NCI-H82 treated with DMSO at 0.1 percent for 48 hours (cell line): ENCODE data around the gene YIPF4.
A peak's percentile ranks its signal among the peaks of the same experiment; 100 is the strongest.
"Not testable (repeated sequence)": the region's sequence is repeated elsewhere in the genome, so short reads cannot be mapped to it uniquely, and the experiment has no call there.

ENCODE experiments used
- DNase-seq: peaks from one replicate; lab custom pipeline; 2025; ENCODE audit not compliant: unreplicated experiment; lab: John Stamatoyannopoulos, UW

Gene YIPF4

GRCh38 chr2:32277674-32278477, at the start of gene YIPF4:
TSS of gene YIPF4 (plus strand) at chr2:32277904. CDS start at chr2:32278156, 252 bp downstream.
- peak; percentile 88 for DNase-seq

- no peak for DNase-seq
Observed at GRCh38 chr2:32228181-32228580, 49.5 kb upstream of the YIPF4 start.

- DNase-seq, result no peak
Observed at GRCh38 chr2:32229635-32230034, 48.1 kb upstream of the YIPF4 start.

DNA sequence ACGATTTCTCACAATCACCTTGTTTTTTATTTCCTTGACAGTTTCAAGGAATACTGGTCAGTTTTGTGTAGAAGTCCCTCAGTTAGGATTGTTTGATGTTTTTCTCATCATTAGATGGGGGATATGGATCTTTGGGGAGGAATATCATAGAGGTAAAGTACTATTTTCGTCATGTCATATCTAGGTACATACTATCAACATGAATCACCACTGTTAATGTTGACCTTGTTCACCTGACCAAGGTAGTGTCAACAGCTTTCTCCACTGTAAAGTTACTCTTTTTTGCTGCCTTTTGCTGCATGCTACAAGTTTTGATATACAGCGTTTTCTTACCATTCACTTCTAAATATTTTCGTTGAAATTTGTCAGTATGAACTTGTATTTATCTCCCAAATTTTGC, 45.7 kb upstream of the YIPF4 start:
- DNase-seq, result no peak

DNA sequence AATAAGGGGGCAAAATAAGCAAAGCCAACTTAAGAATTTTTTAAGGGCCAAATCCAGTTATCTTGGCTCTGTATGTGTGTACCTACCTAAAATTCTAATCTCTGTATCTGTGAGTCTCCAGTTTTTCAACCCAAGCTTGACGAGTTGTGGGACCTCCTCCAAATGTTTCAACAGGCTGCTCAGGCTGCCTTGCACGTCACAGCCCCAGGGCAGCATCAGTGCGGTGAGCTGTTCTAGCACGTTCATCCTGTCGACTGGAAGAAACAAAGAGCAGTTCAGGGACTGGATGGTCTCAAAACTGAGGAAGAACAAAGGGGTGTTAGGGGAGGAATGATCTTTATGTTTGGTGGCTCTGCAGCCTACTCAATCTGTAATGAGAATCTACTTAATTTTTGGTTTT, 42.4 kb upstream of the YIPF4 start:
- no peak for DNase-seq

- no peak for DNase-seq
Observed at GRCh38 chr2:32237488-32237887, 40.2 kb upstream of the YIPF4 start.

DNA sequence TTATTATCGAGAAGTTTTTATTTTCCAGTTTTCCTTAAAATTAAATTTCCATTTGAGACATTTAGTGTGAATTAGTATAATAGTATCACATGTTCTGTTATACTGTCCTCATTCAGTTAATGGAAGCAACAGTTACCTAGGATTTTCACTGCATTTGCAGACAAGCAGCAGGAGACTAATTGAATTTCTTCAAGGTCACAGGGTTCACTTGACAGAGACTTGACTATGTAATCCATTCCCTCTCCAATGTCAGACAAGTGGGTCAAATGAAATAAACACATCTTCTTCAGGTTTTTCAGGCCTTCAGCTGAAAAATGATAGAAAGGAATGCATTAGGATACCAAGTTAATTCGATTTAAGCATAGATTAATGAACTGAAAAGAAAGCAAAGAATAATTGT, 39.7 kb upstream of the YIPF4 start:
- DNase-seq, result no peak

DNA sequence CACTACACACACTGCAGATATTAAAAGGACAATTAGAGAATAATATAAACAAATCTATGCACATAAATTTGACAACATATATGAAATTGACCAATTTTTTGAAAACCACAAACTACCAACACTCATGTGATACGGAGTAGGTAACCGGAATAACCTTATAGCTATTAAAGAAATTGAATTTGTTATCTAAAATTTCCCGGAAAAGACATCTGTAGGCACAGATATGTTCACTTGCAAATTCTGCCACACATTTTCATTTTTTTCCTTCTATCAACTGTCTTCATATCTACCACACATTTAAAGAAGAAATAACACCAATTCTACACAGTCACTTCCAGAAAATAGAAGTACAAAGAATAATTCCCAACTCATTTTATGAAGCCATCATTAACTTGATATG, 35.4 kb upstream of the YIPF4 start:
- no peak for DNase-seq

DNA sequence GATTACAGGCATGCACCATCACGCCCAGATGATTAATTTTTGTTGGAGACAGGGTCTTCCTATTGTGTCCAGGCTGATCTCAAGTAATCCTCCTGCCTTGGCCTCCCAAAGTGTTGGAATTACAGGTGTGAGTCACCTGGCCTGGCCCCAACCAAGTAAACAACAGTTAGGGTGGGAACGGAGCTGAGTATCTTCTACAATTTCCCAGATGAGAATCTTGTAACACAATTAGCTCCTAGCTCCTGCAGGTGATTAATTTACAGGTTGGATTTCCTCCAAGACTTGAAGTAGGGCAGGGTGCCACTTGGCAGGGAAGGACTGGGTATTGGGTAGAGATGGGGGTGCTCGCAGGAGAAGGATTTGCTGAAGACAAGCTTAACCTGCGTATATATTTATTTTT, 30.8 kb upstream of the YIPF4 start:
- no peak for DNase-seq

GRCh38 chr2:32248299-32248698, 29.4 kb upstream of the YIPF4 start:
- no peak for DNase-seq

DNA sequence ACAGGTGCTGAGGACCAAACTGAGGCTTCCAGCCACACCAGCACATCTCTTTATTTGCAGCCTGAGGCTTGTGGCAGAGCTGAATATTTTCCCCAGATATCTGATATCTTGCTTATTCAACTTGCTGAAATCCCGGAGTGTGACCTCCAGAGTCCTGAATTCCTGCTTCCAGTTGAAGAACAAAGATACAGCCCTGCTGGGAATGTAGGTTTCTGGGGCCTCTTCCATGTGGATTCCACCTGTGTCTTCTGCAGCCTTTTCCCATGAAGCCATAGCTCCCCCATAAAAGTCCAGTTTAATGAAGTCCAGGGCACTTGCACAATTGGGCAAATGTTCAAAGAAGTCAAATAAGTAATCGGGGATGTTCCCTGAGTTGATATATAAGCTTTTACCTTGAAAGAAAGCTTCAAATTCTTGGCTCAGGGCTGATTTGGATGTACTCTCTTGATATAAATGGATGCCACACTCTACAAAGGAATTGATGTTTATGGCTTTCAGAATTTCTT, 27.9 kb upstream of the YIPF4 start:
- DNase-seq, result no peak

DNA sequence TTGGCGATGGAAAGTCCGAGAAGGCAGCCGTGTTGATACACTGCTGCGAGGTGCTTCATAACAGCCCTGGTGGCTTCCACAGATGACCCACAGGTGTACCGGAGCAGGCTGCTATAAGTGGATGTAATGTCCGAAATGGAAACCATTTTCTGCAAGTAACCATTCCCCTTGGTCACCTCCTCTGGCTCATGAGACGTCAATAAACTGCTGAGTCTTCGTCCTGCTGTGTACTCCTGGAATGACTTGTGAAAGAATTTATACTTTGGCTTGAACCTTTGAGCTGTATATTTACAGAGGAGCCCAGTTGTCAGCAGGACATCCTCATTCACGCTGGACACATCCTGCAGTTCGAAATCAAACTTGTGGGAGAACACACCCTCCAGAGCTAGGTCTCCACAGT, 27.4 kb upstream of the YIPF4 start:
- no peak for DNase-seq

DNA sequence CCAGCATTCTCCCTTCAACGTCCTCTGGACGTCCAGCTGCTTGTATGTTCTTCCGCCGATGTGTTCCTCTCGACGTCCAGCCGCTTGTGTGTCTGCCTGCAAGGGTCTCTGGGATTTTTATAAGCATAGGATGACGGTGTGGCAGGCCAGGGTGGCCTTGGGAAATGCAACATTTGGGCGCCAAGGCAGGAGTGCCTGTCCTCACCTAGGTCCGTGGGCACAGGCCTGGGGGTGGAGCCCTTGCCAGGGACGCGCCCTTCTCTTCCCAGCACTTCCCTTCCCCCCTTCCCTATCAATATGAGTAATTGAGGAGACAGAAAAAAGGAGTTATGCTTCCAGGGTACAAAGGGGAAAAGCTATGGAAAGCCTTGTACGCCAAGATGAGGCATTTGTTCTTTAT, 19.5 kb upstream of the YIPF4 start:
- DNase-seq, result no peak

- no peak for DNase-seq
Observed at GRCh38 chr2:32260376-32260775, 17.3 kb upstream of the YIPF4 start.

DNA sequence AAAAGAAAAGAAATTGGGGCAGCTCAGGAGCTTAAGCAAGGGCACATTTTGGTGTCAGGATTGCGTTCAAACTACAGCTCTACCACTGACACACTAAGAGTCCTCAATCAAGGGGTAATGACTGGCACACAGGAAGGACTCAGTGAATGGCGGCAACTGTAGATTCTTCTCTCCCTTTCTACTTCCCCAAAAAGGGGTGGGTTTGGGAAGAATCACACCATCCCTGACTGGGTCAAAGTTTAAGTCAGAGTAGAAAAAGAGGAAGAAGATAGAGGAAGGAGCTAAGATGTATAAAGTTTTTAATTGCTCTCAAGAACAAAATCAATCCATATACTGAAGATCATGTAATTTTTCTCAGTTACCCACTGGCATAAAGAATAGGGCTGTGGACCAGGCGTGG, 15.6 kb upstream of the YIPF4 start:
- DNase-seq, result no peak

DNA sequence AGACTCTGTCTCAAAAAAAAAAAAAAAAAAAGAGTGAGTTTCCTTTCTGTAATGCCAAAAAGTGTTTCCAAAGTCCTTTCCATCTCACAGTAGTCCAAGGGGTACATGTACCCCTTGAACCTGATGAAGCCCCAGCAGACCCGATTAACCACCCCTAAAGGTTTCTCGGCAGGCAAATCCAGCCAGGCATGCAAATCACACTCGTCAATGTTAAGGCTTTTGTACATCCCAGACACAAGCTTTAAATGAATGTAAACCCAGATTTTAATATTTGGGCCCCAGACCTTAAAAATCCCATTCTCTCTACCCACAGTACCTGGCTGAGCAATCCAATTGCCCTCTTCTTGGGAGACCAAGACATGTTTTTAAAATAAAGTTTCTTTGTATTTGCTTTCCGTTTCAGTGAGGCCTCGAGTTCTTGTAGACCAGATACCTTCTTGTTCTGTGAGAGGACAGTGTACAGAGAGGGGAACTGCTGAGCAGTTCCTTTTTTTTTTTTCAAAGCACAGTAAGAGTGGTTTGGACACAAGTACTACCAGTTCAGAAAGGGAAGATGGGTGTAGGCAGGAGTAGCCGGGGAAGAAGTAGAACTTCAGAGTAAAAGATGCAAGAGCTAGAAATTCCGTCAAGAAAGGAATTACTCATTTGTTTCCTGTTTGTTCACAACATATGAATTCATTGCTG, 13.1 kb upstream of the YIPF4 start, which contains the start of gene NLRC4:
NLRC4 (minus strand) TSS at position 465 of the 684 bp plus-strand sequence. CDS start 8,111 bp downstream, outside the sequence.
- DNase-seq, result no peak

DNA sequence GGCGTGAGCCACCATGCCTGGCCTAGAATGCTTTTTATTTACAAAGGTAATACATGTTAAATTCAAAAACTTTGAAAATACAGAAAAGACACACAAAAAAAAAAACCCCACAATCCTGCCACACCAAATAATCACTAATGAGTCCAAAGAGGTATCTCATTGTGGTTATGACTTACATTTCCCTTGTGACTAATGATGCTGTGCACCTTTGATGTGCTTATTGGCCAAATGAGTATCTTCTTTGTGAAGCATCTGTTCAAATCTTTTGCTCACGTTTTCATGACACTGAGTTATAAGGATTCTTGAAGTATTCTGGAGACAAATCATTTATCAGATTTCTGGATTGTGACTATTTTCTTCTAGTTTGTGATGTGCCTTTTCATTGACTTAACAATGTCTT, 6.6 kb upstream of the YIPF4 start:
- DNase-seq, result no peak

DNA sequence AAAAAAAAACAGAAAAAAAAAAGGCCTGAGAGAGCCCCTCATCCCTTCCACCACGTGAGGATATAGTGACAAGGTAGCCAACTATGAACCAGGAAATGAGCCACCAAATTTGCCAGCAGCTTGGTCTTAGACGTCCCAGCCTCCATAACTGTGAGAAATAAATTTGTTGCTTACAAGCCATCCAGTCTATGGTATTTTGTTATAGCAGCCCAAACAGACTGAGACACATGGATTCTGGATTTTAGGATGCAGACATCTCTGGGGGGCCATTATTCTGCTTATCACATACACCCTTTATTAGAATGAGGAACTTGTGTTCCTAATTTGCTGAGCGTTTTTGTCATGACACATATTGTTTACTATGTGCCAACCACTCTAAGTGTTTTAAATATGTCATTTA, 5.4 kb upstream of the YIPF4 start:
- DNase-seq, result no peak

GRCh38 chr2:32274289-32274688, 3.4 kb upstream of the YIPF4 start:
- no peak for DNase-seq

DNA sequence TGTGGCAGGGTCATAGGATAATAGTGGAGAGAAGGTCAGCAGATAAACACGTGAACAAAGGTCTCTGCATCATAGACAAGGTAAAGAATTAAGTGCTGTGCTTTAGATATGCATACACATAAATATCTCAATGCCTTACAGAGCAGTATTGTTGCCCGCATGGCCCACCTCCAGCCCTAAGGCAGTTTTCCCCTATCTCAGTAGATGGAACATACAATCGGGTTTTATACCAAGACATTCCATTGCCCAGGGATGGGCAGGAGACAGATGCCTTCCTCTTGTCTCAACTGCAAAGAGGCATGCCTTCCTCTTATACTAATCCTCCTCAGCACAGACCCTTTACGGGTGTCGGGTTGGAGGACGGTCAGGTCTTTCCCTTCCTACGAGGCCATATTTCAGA, 1.9 kb upstream of the YIPF4 start:
- DNase-seq, result not testable (repeated sequence)

DNA sequence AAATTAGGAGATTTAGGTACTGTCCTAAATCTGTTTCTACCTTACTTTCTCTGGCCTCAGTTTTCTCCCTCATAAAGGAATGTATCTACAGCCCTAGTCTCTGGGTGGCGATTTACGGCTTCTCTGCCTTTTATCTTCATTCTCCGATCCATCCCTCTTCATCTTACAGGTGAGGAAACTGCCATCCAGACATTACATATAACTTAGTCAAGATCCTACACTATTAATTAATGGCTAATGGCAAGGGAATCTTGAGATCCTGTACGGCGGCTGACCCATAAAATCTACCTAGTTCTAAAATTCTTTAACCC, 386 bp upstream of the YIPF4 start:
- DNase-seq, result no peak

- DNase-seq, result no peak
Observed at GRCh38 chr2:32278478-32278853, 762 bp downstream of the YIPF4 start.

DNA sequence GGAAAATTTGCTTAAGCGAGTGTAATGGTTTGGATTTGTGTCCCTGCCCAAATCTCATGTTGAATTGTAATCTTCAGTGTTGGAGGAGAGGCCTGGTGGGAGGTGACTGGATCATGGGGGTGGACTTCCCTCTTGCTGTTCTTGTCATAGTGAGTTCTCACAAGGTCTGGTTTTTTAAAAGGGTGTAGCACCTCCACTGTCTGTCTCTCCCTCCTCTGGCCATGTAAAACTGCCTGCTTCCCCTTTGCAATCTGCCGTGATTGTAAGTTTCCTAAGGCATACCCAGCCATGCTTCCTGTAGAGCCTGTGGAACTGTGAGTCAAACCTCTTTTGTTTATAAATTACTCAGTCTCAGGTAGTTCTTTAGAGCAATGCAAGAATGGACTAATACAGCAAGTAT, 6.6 kb downstream of the YIPF4 start:
- DNase-seq, result no peak
